GM18951 (cell line): Measurements from ENCODE around the gene WDR46.
A peak's percentile ranks its signal among the peaks of the same experiment; 100 is the strongest.

ENCODE experiments used
- POLR2A ChIP-seq: IDR thresholded peaks from 4 replicates; pipeline ENCODE4 v1.6.1; 2011; ENCODE audit warnings: mild to moderate bottlenecking; ENCODE audit not compliant: insufficient read length, insufficient read depth; ENCODE audit errors: extremely low read depth
- in situ Hi-C: fragments of 300-500 bp; cut with MboI; formaldehyde crosslinking; loops from one replicate; pipeline ENCODE4 v1.12.0; 2022; ENCODE audit warnings: low sequenced_read_pairs, mixed read lengths, inconsistent platforms; ENCODE audit not compliant: unreplicated experiment

WDR46 gene

DNA sequence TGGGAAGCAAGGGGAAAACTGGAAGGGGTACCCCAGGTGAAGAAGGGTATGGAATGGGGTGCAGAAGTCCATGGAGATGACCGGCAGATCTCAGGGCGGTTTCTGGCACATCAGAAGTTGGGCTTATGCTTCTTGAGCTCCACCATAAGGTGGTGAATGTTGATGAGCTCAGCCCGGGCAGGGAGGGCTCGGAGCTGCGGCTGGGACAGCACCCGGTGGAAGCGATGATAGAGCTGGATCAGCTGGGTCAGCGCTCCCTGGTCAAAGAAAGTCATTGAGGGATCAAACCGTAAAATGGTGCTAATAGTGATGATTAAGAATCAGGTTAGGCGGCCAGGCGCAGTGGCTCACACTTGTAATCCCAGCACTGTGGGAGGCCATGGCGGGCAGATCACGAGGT lies 38.3 kb downstream of the WDR46 start:
- TF ChIP-seq POLR2A: no peak
- in situ Hi-C loops: loop anchor here (5.0 kb wide), 1 partner anchor 88 kb away; no protein-coding TSS in a partner anchor

DNA sequence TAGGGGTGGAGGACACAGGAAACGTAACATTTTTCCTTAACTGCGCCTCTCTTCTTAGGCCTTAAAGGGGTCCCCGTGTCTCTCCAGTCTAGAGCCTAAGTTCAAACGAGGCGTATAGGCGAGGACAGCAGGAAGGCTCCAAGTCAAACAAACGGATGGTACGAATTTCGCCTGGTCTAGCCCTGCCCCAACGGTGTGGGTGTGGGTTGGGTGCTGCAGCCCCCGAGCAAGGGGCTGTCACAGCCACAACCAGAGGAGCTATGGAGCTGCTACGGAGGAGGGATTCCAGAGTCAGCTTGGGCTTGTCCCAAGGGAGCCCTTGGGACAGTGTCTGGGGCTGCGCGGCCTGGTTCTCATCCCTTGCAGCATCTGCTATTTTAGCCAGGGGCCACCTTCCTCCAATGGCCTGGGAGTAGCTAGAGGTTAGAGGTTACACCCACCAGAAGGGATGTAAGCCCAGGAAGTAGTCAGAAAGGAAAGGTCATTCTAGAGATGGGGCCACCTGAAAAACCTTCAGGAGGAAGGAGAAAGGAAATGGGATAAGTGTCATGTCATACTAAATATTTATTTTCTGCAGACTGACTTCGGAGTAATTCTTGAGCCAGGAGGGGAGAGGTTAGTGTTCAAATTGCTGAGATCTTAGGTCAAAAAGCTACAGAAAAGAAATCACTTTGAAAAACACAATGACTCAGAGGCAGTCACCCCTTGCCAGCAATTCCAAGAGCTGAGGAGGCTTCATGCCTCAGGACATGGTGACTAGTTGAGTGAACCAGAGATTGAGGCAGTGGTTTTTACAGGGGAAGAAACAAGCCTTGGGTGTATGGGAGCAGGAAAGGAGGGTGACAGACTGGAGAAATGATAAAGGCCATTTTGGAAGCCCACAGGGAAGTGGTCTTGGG lies 39.1 kb downstream of the WDR46 start:
- in situ Hi-C loops: loop anchor here (5.0 kb wide), 1 partner anchor 88 kb away; no protein-coding TSS in a partner anchor
- no peak for TF ChIP-seq POLR2A

DNA sequence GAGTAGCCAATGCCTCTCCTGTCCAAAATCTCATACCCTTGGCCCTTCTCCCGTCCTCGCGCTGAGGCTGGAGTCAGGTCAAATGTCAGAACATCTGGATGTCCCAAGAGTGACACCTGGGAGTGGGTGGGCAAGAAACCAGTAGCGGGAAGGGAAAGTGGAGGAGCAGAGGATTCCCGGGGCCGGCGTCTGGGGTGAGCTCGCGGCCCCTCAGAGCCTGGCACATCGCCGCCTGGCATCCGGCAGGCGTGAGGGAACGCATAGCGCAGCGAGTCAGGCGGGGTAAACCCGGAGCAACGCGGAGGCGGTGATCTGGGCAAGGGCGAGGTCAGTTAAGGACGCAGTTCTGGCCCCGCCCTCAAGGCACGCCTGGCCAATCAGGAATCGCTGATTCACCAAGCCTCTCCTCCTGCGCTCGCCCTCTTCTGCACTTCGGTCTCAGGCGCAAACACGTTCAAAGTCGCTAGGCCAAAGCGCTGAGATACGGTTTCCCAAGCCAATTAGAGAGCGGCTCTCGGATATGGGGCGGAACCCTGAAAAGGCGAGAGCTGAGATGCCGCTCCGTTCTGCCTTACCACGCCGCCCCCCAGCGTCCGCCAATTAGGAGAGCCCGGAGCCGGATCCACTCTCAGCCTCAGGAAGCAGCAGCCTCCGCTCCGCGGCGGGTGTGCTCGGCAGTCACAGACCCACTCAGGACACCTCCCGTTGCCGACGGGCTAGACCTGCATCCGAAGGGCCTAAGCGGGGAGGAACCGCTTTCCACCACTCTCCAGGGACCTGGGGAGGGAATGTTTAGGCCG lies 39.9 kb downstream of the WDR46 start:
- peak; percentile 95 for TF ChIP-seq POLR2A
- in situ Hi-C loops: no loop called here

DNA sequence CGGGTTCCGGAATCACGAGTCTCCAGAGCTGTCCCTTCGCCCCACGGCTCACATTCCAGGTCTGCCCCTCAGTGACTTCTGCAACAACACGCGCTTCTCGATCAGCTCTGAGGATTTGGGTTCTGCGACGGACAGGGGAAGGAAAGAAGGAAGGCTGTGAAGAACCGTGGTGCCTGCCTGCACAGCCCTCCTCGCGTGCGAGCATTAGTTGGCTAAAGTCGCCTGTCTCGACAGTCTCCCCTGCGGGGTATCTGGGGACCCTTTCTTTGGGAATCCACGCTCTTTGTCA lies 40.5 kb downstream of the WDR46 start:
- TF ChIP-seq POLR2A: no peak
- in situ Hi-C loops: no loop called here

DNA sequence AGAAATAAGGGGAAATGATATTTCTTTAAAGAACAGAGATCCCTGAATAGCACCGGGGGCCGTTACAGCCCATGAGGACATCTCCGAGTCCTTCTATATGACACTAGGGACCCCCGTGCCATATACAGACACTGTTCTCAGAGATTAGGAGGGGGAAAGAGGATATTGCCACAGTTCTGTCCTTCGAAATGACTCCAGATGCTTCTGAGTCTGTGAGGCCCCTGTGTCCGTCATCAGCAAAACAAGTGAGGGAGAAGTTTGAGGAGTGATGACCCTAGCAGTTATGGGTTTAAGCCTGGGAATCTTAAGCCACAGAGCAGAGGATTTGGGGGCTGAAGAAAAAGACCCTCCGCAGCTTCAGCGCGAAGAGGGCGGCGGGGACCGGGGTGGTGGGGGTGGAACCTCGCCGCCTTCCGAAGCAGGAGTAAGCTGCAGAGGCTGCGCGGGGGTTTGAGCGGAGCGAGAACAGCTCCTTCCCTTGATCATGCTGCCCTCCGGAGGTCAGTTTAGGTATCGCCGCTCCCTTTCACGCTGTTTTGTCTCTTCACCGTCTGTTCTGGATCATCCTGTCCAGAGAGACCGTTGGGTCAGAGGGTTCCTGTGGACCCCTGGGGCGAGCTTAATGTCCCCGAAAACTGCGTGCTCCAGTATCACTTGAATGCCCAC lies 40.9 kb downstream of the WDR46 start:
- in situ Hi-C loops: no loop called here
- no peak for TF ChIP-seq POLR2A

DNA sequence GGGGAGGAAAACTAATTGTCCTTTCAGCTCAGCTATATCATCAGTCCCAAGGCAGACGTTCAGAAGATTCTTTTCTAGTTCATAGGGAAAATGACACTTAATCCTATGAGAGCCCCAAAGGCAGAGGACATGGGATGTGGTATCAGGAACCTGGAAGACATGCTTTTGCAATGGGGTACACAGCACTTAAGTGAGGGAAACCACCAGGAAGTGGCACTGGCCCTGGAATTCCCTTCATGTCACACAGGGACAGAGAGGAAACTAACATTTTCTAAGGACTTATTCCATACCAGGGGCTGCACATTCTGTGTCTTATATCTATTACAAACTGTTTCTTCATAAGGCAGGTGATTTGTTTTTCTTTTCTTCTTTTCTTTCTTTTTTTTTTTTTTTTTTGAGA lies 45.6 kb downstream of the WDR46 start:
- TF ChIP-seq POLR2A: no peak
- in situ Hi-C loops: no loop called here

DNA sequence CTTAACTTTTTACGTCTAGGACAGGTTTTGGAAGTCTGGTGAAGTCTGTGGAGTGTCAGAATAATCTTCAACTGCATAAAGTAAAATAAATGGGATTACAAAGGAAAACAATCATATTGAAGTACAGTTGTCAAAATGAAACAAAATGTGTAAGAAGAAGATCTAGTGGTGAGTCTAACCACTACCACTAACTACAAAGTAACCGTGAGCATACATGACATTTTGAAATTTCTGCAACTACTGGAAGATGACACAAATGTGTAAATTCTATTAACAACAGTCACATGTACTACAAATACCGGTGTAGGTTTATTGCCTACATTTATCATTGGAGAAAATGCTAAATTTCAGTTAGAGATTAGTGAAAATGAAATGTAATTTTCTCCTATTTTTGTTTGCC lies 47.1 kb downstream of the WDR46 start:
- no peak for TF ChIP-seq POLR2A
- in situ Hi-C loops: no loop called here

DNA sequence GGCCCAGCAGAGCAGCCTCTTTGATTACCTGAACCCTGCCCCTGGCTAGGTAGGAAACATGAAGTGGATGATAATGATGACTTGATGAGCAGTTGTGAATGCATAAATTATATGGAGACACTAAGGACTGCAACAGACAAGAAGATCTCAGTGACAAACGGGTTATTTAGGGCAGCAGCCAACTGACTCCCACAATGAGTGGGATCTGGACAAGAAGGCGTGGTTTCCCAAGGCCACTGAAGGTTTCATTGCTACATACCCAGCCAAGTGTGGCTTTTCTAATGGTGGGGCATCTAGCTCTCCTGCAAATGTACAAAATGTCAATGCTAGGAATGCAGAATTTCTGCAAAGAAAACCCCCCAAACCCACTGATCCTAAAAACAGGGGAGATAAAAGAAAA lies 51.3 kb downstream of the WDR46 start:
- no peak for TF ChIP-seq POLR2A
- in situ Hi-C loops: no loop called here

DNA sequence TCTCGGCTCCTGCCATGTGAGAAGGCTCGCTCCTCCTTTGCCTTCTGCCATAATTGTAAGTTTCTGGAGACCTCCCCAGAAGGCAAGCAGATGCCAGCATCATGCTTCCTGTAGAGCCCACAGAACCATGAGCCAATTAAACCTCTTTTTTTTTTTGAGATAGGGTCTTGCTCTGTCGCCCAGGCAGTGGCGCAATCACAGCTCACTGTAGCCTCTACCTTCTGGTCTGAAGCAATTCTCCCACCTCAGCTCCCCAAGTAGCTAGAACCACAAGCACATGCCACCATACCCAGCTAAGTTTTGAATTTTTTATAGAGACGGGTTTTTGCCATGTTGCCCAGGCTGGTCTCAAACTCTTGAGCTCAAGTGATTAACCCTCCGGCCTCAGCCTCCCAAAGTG lies 52.2 kb downstream of the WDR46 start:
- no peak for TF ChIP-seq POLR2A
- in situ Hi-C loops: no loop called here

DNA sequence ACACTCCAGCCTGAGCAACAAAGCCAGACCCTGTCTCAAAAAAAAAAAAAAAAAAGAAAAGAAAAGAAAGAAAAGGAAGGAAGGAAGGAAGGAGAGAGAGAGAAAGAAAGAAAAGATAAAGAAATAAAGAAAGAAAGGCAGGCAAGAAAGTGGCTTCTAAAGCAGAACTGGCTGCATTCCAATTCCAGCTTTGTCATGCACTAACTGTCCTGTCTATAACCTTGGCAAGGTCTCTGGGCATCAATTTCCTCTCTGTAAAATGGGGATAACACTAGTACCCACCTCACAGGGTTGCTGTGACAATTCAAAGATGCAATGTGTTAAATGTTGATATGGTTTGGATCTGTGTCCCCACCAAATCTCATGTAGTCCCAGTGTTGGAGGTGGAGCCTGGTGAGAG lies 52.7 kb downstream of the WDR46 start:
- in situ Hi-C loops: no loop called here
- no peak for TF ChIP-seq POLR2A

DNA sequence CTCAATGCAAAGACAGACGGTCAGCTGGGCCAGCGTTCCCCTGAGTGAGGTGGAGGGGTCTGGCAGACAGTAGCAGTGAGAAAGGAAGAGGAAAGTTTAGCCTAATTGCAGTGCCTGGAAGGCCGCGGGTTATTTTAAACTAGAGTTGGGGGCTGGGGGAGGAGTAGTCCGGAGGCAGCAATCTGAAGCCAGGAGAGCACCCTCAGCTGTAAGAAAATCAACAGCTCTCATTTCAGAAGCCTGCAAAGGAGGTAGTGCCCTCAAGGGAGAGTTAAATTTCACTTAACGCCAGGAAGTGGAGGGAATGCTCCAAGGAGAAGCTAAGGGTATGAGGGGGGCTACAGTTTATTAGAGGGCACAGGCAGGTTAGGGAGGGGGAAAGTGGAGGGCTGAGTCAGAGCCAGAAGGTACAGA lies 53.8 kb downstream of the WDR46 start:
- no peak for TF ChIP-seq POLR2A
- in situ Hi-C loops: no loop called here
